ENCODE data around the gene COX19. TPM values are rescaled to one million over a fixed set of nuclear protein-coding genes. Genes with fewer than 3 reads are reported as not detected.

Gene COX19
- polyA plus RNA-seq, 1 donor from 2014 or later, result 16.0 TPM

- H3K9me3 ChIP-seq (ENCODE audit: low read length), result no peaks in the 10 kb centered on the region
- no peak overlapping the region for H3K4me2 ChIP-seq (ENCODE audit: low read length)
- H3K36me3 ChIP-seq (ENCODE audit: insufficient read depth, low read length), result no peaks in the 10 kb centered on the region
- TF ChIP-seq REST (IDR thresholded peaks at IDR 0.05; ENCODE audit: borderline replicate concordance), result no peak
- TF ChIP-seq POLR2AphosphoS5 (IDR thresholded peaks at IDR 0.05), result no peak
- no peak for TF ChIP-seq TAF1 (IDR thresholded peaks at IDR 0.05; ENCODE audit: low read depth)
- no peak for TF ChIP-seq SMC3 (conservative IDR thresholded peaks at IDR 0.05; ENCODE audit: poor library complexity)
- TF ChIP-seq EZH2 (IDR thresholded peaks at IDR 0.05; ENCODE audit: borderline replicate concordance, insufficient read depth, low read length, poor library complexity, severe bottlenecking), result no peak
- TF ChIP-seq MXI1 (conservative IDR thresholded peaks at IDR 0.05; ENCODE audit: poor library complexity, severe bottlenecking), result no peak
- no peak for TF ChIP-seq CTCF (IDR thresholded peaks at IDR 0.05; ENCODE audit: poor library complexity, severe bottlenecking)
- TF ChIP-seq EP300 (conservative IDR thresholded peaks at IDR 0.05; ENCODE audit: poor library complexity, severe bottlenecking), result no peak
- no peak for TF ChIP-seq RAD21 (conservative IDR thresholded peaks at IDR 0.05)
- no peaks in the 10 kb centered on the region for H3K27me3 ChIP-seq (ENCODE audit: insufficient read depth, low read depth, low read length)
- H3K9me2 ChIP-seq (ENCODE audit: insufficient read depth, low read length), result no peaks in the 10 kb centered on the region
- H3K79me2 ChIP-seq (replicated peaks; ENCODE audit: insufficient read depth, low read length), result no peaks in the 10 kb centered on the region
- H2AFZ ChIP-seq (ENCODE audit: low read depth, low read length), result no peak overlapping the region
- H3K9ac ChIP-seq (ENCODE audit: low read length), result no peak overlapping the region
- no peak overlapping the region for H3K4me3 ChIP-seq (ENCODE audit: low read length)
- no peak overlapping the region for H3K27ac ChIP-seq (ENCODE audit: low read length)
- no peaks in the 10 kb centered on the region for H4K20me1 ChIP-seq (ENCODE audit: insufficient read depth)
- no peaks in the 10 kb centered on the region for H3F3A ChIP-seq (ENCODE audit: insufficient read depth, low read length, poor library complexity, severe bottlenecking)
Observed at GRCh38 chr7:934469-935163, 40.7 kb downstream of the COX19 start.

- Histone ChIP-seq H3K9me3 (ENCODE audit: low read length) (no peaks in the 10 kb centered on the region), H3K9ac (ENCODE audit: low read length) (no peak overlapping the region), H3K9me2 (ENCODE audit: insufficient read depth, low read length) (no peaks in the 10 kb centered on the region), H3K36me3 (ENCODE audit: insufficient read depth, low read length) (no peaks in the 10 kb centered on the region), H3K27ac (ENCODE audit: low read length) (no peak overlapping the region), H4K20me1 (ENCODE audit: insufficient read depth) (no peaks in the 10 kb centered on the region), H3K79me2 (replicated peaks; ENCODE audit: insufficient read depth, low read length) (no peaks in the 10 kb centered on the region), H2AFZ (ENCODE audit: low read depth, low read length) (no peak overlapping the region), H3F3A (ENCODE audit: insufficient read depth, low read length, poor library complexity, severe bottlenecking) (no peaks in the 10 kb centered on the region), H3K27me3 (ENCODE audit: insufficient read depth, low read depth, low read length) (no peaks in the 10 kb centered on the region), H3K4me2 (ENCODE audit: low read length) (no peak overlapping the region), H3K4me3 (ENCODE audit: low read length) (no peak overlapping the region)
- no peak for TF ChIP-seq MXI1 (conservative IDR thresholded peaks at IDR 0.05; ENCODE audit: poor library complexity, severe bottlenecking)
- TF ChIP-seq SMC3 (conservative IDR thresholded peaks at IDR 0.05; ENCODE audit: poor library complexity), result no peak
- TF ChIP-seq POLR2AphosphoS5 (IDR thresholded peaks at IDR 0.05), result no peak
Observed at GRCh38 chr7:932651-932975, 42.7 kb downstream of the COX19 start.

All from neural cell (in vitro differentiated cells).